H4 (cell line): ENCODE data around the gene TNP1. TPM values are rescaled to one million over a fixed set of nuclear protein-coding genes. Genes with fewer than 3 reads are reported as not detected.

Source experiments
- DNase-seq: peaks from one replicate; pipeline ENCODE4 v3.0.0-alpha.2; 2015; ENCODE audit warnings: low spot score
- total RNA-seq: library from RNA; depleted of rRNA; stranded (reverse); fragments of >200 nt; shearing (Covaris generic); gene quantifications from 2 replicates; pipeline ENCODE4 v1.2.3, GENCODE V29; 2014

Gene TNP1
- total RNA-seq, 1 experiment from 2014 or later: not detected

GRCh38 chr2:216873573-216873972, 13.7 kb upstream of the TNP1 start:
- no peak for DNase-seq

GRCh38 chr2:216872624-216873023, 12.8 kb upstream of the TNP1 start:
- no peak for DNase-seq

GRCh38 chr2:216872040-216872439, 12.2 kb upstream of the TNP1 start:
- DNase-seq: no peak

GRCh38 chr2:216871333-216871934, 11.6 kb upstream of the TNP1 start:
- DNase-seq: no peak

GRCh38 chr2:216870508-216871332, 10.9 kb upstream of the TNP1 start:
- DNase-seq: no peak

GRCh38 chr2:216866515-216867095, 6.7 kb upstream of the TNP1 start:
- DNase-seq: no peak

GRCh38 chr2:216865658-216866057, 5.8 kb upstream of the TNP1 start:
- no peak for DNase-seq

GRCh38 chr2:216863946-216864345, 4.1 kb upstream of the TNP1 start:
- DNase-seq: no peak

GRCh38 chr2:216862628-216863398, 2.9 kb upstream of the TNP1 start:
- DNase-seq: no peak

GRCh38 chr2:216860426-216861137, 718 bp upstream of the TNP1 start:
- DNase-seq: no peak

GRCh38 chr2:216858312-216858711, 1.6 kb downstream of the TNP1 start:
- DNase-seq: no peak

- peak; percentile 24 for DNase-seq
Observed at GRCh38 chr2:216857131-216857550, 2.7 kb downstream of the TNP1 start.

- no peak for DNase-seq
Observed at GRCh38 chr2:216856406-216857065, 3.3 kb downstream of the TNP1 start.

GRCh38 chr2:216855605-216856004, 4.3 kb downstream of the TNP1 start:
- DNase-seq: no peak

- DNase-seq: no peak
Observed at GRCh38 chr2:216855079-216855478, 4.8 kb downstream of the TNP1 start.

- no peak for DNase-seq
Observed at GRCh38 chr2:216851486-216852090, 8.3 kb downstream of the TNP1 start.

- DNase-seq: no peak
Observed at GRCh38 chr2:216850665-216851322, 9.1 kb downstream of the TNP1 start.

GRCh38 chr2:216849987-216850386, 9.9 kb downstream of the TNP1 start:
- no peak for DNase-seq

- no peak for DNase-seq
Observed at GRCh38 chr2:216845426-216845825, 14.4 kb downstream of the TNP1 start.

- no peak for DNase-seq
Observed at GRCh38 chr2:216842636-216843035, 17.2 kb downstream of the TNP1 start.
